Fibroblast of gingiva (primary cell): ENCODE results near the gene ERCC1.
"Not testable (repeated sequence)": the region's sequence is repeated elsewhere in the genome, so short reads cannot be mapped to it uniquely, and the experiment has no call there.

Experiments used
- DNase-seq: peaks from one replicate; pipeline ENCODE4 v3.0.0-alpha.2; 2011; ENCODE audit warnings: low read depth

ERCC1 gene

GRCh38 chr19:45455707-45456499 lies 32.2 kb upstream of the ERCC1 start:
- DNase-seq: peak; percentile 97

DNA sequence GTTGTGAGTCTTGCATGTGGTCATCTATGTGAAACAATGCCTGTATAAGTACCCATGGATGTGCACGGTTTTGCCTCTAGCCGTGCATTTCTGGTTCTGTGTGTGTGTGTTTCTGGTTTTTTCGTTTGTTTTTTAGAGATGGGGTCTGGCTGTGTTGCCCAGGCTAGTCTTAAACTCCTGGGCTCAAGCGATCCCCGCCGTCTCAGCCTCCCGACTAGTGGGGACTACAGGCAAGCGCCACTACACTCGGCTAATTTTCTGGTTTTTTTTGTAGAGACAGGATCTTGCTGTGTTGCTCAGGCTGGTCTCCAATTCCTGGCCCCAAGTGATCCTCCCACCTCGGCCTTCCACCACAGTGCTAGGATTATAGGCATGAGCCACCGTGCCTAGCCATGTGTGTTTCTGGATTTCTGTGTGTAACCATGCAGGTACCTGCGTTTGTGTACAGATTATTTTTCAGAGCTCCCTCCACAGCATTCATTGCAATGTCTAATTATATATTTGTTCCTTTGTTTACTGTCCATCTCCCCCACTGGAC lies 28.2 kb upstream of the ERCC1 start:
- DNase-seq: no peak

DNA sequence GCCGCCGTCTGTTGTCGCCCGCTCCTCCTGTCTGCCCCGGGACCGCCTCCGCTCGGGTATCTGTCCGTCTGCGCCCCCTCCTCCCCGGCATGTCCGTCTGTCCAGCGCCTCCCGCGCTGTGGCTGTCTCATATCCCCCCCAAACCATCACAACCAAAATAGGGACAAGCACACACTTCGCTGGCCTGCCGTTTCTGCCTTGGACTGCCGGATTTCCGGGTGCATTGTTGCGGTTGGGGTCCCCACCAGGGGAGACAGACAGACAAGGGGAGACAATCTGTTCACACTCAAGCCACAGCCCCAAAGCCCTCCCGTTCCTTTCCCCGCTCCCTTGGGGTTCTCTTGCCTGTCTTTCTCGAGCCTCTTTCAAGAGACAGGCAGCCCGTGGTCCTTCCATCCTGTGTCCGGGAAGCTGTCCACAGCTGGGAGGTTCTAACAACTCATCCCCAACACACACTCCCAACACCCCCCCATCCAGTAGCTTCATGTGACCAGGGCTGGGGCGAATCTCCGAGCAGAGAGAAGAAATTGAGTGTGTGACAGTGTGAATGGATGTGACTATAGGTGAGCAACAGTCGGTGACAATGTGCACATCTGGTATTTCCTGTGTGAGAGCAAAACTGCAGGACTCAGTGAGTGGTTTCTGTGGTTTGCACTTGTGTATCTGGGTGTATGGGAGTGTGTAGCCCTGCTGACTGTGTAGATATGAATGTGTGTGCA lies 27.6 kb upstream of the ERCC1 start:
- DNase-seq: peak; percentile 66

GRCh38 chr19:45450012-45450333 lies 26.3 kb upstream of the ERCC1 start:
- no peak for DNase-seq

DNA sequence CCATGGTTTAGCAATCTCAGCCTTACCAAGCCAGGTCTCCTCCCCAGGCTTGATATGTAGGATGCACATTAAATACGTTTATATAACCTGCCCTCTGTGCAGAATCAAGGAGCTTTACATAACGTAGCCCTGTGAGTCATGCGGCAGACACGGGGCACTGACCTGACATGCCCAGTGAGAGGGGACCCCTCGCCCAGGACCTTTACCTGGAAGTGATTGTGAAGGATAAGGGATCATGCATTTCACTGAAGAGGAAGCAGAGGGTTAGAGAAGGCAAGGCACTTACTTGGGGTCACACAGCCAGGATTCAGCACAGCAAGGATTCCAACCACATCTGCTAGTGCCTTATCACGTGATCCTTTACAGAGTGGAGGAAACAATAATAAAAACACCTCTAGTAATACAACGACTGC lies 25.2 kb upstream of the ERCC1 start:
- DNase-seq: no peak

DNA sequence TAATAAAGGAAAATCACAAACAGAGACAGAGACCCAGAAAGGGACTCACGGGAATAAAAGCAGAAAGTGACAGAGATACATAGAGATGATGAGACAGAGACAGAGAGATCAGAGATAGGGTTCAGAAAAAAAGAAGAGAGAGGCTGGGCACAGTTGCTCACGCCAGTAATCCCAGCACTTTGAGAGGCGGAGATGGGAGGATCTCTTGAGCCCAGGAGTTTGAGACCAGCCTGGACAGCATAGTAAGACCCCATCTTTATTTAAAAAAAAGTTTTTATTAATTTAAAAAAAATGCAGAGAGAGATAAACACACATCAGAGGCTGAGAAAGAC lies 24.7 kb upstream of the ERCC1 start:
- DNase-seq: no peak

DNA sequence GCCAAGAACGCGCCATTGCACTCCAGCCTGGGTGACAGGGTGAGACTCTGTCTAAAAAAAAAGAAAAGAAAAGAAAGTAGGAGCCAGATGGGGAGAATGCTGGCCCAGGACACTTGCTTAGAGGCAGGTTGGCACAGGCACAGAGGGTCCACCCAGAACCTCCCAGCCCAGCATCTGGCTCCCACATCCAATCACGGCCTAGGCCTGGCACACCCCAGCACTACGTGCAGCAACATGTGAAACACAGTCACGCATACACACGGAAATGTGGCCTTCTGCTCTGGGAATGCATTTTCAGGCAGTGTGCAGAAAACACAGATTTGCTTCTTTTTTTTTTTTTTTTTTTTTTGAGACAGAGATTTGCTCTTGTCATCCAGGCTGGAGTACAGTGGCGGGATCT lies 23.2 kb upstream of the ERCC1 start:
- DNase-seq: no peak

DNA sequence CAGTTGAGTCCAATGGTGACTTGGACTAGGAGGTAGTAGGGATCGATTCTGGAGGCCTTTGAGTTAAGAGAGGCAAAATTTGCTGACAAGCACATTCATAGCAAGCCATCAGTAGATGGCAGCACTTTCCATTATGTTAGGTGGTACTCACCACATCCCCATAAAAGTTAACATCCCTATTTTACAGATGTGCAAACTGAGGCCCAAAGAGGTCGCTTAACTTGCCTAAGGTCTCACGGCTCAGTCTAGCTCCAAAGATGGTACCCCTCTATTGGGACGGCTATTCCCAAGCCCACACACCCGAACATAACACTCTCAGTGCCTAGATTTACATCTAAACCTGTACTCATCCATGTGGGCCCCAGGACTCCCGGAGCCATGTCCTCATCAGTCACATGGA lies 22.6 kb upstream of the ERCC1 start:
- DNase-seq: peak; percentile 49

GRCh38 chr19:45445139-45445538 lies 21.4 kb upstream of the ERCC1 start:
- no peak for DNase-seq

DNA sequence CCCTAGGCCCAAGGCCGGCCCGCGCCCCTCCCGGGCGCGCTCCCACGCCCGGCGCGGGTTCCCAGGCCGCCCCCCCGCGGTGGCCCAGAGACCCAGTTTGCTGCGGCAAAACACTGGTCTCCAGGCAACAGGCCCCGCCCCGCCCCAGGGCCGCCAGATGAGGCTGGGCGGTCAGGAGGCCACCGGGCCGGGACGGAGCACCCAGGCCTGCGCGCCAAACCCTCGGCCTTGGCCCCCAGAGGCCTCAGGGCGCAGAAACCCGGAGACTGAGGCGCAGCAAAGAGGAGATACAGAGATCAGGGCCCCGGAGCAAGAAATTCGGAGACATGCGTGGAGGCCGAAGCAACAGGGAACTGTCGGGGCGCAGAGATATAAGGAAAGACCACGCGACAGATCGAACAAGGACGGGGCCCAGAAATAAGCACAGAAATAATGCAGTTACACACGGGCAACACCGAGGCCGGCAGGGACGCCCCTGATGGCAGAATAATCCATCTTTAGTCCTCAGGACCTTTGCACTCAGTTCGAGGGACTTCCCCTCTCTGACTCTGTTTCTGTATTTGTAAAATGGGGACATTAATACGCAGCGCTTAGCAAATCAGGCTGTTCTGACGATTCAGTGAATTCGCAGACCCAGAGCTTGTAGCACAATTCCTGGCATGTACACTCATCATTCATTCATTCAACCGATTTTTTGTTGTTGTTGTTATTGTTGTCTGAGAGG lies 20.8 kb upstream of the ERCC1 start:
- peak; percentile 90 for DNase-seq

GRCh38 chr19:45443462-45444317 lies 20.0 kb upstream of the ERCC1 start:
- peak; percentile 94 for DNase-seq

DNA sequence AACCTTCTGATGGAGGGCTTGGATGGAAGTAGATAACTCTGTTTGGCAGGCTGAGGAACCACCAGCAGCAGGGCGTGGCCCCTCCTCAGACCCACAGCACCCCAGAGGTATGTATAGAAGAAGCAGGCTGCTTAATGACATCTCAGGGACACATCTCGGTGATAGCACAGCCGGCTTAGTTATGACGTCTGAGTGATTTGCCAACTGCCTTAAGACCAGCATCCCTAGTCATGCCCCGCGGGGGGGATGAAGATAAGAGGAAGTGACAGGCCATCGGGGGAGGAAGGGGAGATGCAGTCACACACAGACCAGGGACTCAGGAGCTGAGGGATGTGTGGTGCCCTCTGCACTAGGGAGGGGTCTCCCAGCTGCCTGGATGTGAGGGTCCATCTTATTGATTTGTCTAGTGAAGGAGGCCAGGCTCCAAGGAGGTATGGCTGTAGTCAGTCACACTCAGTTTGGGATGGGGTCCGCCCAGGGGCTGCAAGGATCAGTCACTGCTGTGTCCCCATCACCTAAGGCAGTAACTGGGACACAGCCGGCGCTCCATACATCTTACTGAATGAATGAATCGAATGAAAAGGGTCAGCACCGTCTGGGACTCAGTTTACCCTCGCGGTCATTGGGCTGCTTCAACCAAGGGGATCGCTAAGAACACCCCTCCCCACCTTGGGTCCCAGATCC lies 19.2 kb upstream of the ERCC1 start:
- peak; percentile 44 for DNase-seq

DNA sequence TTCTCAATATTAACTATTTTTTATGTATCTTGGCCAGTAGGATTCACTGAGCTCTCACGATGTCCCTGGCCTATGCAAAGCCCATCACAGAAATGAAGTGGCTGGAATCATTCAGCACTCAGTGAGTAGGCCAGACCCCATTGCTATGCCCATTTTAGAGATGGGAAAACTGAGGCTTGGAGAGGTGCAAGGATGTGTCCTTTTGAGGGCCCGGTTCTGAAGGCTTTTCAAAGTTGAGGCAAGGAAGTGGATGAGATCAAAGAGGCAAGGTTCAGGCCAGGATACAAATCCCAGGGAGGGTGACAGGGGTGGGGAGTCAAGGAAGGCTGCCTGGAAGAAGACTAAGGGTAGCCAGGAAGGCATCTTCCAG lies 18.7 kb upstream of the ERCC1 start:
- no peak for DNase-seq

DNA sequence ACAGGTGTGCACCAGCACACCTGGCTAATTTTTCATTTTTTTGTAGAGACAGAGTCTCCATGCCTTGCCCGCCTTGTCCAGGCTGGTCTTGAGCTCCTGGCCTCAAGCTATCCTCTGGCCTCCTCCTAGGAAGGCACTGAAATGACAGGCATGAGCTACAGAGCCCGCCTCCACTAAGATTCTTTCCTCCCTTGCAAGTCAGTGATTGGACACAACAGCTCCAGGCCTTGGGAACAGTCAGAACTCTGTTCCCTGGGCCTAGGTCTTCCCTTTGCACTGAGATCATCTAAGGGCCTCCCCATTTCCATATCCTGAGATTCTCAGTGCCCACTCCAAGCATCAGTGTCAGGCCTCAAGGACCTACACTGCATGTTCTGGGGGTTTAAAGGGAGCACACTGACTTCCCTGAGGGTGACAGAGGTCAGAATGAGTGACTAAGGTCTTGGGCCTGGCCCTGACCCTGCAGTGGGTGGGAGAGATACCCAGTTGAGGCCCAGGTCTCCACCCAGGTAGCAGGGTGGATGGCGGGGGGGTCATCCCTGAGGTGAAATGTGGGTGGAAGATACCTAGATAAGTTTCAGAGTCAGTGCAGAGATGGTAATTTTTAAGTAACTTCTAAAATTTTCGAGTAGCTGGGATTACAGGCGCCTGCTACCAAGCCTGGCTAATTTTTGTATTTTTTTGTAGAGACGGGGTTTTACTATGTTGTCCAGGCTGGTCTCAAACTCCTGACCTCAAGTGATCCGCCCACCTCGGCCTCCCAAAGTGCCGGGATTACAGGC lies 17.3 kb upstream of the ERCC1 start:
- peak; percentile 36 for DNase-seq

- DNase-seq: no peak
Measured at GRCh38 chr19:45440259-45440638, 16.5 kb upstream of the ERCC1 start.

DNA sequence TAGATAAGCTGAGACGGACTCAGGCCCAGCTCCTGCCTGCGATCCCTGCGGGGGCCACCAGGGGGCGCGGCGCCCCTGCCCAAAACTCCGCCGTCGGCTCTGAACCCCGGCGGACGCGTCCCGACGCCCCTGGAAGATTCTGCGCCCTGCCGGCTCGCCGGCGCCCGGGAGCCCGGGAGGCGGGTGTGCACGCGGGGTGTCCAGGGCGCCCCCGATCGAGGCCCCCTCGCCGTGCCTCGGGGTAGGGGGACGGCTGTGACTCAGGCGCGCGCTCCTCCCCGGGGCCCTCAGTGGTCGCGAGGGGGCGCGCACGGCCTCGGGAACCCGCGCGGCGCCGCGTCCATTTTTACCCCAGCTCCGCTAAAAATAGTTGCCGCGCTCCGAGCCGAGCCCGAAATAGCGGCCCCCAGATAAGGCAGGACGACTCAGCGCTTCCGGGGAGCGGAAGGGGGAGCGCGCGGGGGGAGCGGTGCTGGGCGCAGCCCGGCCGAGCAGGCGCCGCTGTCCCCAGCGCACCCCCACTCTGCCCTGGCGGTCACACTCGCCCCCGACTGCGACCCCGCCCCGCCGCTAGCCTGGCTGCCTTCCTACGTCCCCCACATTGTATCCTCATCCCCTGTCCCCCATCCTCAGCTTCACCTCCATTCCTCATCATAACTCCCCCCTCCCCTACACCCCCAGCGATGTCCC lies 16.0 kb upstream of the ERCC1 start:
- peak; percentile 79 for DNase-seq

DNA sequence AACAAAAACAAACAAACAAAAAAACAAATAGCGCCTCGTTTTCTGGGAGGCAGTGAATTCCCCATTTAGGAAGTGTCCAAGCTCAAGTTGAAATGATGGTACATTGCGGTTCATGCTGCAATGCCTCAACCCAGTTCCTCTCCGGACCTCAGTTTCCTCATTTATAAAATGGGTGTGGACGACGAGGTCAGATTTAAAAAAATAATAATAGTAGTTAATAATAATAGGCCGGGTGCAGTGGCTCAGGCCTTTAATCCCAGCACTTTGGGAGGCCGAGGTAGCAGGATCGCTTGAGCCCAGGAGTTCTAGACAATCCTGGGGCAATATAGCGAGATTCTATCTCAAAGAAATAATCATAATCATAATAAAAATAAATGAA lies 15.5 kb upstream of the ERCC1 start:
- no peak for DNase-seq

- DNase-seq: no peak
Measured at GRCh38 chr19:45437328-45437727, 13.6 kb upstream of the ERCC1 start.

DNA sequence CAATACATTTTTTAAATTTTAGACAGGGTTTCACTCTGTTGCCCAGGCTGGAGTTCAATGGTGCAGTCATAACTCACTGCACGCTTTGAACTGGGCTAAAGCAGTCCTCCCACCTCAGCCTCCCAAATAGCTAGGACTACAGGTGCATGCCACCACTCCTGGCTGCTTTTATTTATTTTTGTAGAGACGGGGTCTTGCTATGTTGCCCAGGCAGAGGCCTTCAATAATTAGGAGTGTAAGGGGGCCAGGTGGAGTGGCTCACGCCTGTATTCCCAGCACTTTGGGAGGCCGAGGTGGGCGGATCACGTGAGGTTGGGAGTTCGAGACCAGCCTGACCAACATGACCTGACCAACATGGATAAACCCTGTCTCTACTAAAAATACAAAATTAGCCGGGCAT lies 8.8 kb upstream of the ERCC1 start:
- not testable (repeated sequence) for DNase-seq

DNA sequence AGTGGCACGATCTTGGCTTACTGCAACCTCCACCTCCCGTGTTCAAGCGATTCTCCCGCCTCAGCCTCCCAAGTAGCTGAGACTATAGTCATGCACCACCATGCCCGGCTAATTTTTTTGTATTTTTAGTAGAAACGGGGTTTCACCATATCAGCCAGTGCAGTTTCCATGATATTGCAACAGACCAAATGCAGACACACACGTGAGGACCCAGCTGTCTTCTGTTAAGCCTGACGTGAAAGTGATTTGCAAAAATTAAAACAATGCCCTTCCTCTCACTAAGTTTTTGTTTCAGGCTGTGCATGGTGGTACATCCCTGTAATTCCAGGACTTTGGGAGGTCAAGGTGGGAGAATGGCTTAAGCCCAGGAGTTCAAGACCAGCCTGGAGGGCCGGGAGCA lies 7.3 kb upstream of the ERCC1 start:
- DNase-seq: peak; percentile 84
